HEK293T (cell line): ENCODE results near the gene ADAD2.

Experiments used
- CTCF ChIA-PET: fragments of 350-600 bp; formaldehyde crosslinking; extraction: SDS; loops from one replicate; lab custom pipeline; 2021; ENCODE audit warnings: antibody characterized with exemption, inconsistent platforms; lab: Yijun Ruan, JAX
- POLR2A ChIA-PET: fragments of 350-600 bp; formaldehyde crosslinking; extraction: SDS; loops from one replicate; lab custom pipeline; 2020; ENCODE audit warnings: antibody characterized with exemption, inconsistent platforms; lab: Yijun Ruan, JAX
- DNase-seq: peaks from one replicate; pipeline ENCODE4 v3.0.0; 2012; ENCODE audit warnings: mixed read lengths; ENCODE audit errors: extremely low spot score
- ARNT ChIP-seq: fragments of 450-650 bp; IDR thresholded peaks from 2 replicates; pipeline ENCODE4 v1.6.1; 2017; ENCODE audit warnings: mild to moderate bottlenecking
- BHLHE40 ChIP-seq: fragments of 450-650 bp; IDR thresholded peaks from 2 replicates; pipeline ENCODE4 v1.6.1; 2016; ENCODE audit warnings: mild to moderate bottlenecking, moderate library complexity, borderline replicate concordance
- CTBP1 ChIP-seq: fragments of 450-650 bp; IDR thresholded peaks from 2 replicates; pipeline ENCODE4 v1.6.1; 2016; ENCODE audit warnings: borderline replicate concordance
- ELF4 ChIP-seq: fragments of 450-650 bp; IDR thresholded peaks from 2 replicates; pipeline ENCODE4 v1.6.1; 2017; ENCODE audit warnings: antibody characterized with exemption
- FOXA1 ChIP-seq: fragments of 450-650 bp; IDR thresholded peaks from 2 replicates; pipeline ENCODE4 v1.6.1; 2016; ENCODE audit warnings: mild to moderate bottlenecking
- FOXK2 ChIP-seq: fragments of 450-650 bp; IDR thresholded peaks from 2 replicates; pipeline ENCODE4 v1.6.1; 2016; ENCODE audit warnings: mild to moderate bottlenecking
- FOXM1 ChIP-seq: fragments of 450-650 bp; IDR thresholded peaks from 2 replicates; pipeline ENCODE4 v1.6.1; 2017; ENCODE audit warnings: mild to moderate bottlenecking, borderline replicate concordance
- HDGF ChIP-seq: fragments of 450-650 bp; IDR thresholded peaks from 2 replicates; pipeline ENCODE4 v1.6.1; 2017; ENCODE audit warnings: antibody characterized with exemption, borderline replicate concordance
- L3MBTL2 ChIP-seq: fragments of 450-650 bp; conservative IDR thresholded peaks from 2 replicates; pipeline ENCODE4 v1.6.1; 2016; ENCODE audit warnings: mild to moderate bottlenecking
- LEF1 ChIP-seq: fragments of 450-650 bp; IDR thresholded peaks from 2 replicates; pipeline ENCODE4 v1.6.1; 2017; ENCODE audit warnings: mild to moderate bottlenecking, borderline replicate concordance
- NFRKB ChIP-seq: fragments of 450-650 bp; IDR thresholded peaks from 2 replicates; pipeline ENCODE4 v1.6.1; 2016; ENCODE audit warnings: mild to moderate bottlenecking, moderate library complexity
- PKNOX1 ChIP-seq: fragments of 450-650 bp; IDR thresholded peaks from 2 replicates; pipeline ENCODE4 v1.6.1; 2016
- SP1 ChIP-seq: fragments of 450-650 bp; IDR thresholded peaks from 2 replicates; pipeline ENCODE4 v1.6.1; 2017
- SUZ12 ChIP-seq: fragments of 450-650 bp; IDR thresholded peaks from 2 replicates; pipeline ENCODE4 v1.6.1; 2016; ENCODE audit warnings: mild to moderate bottlenecking
- TARDBP ChIP-seq: fragments of 450-650 bp; IDR thresholded peaks from 2 replicates; pipeline ENCODE4 v1.6.1; 2016
- ZNF384 ChIP-seq: fragments of 450-650 bp; IDR thresholded peaks from 2 replicates; pipeline ENCODE4 v1.6.1; 2016

The ADAD2 gene

GRCh38 chr16:84190731-84191388 lies at the start of gene ADAD2:
TSS of gene ADAD2 (plus strand) at chr16:84191157. CDS start at chr16:84191231, 74 bp downstream.
- DNase-seq: peak; percentile 40
- POLR2A ChIA-PET: no interaction called here
- TF ChIP-seq SP1: no peak
- peak; percentile 97 for TF ChIP-seq PKNOX1
- CTCF ChIA-PET: no interaction called here

- no peak for TF ChIP-seq L3MBTL2
- no peak for TF ChIP-seq NFRKB
- no peak for TF ChIP-seq CTBP1
- no peak for TF ChIP-seq HDGF
- no peak for TF ChIP-seq SP1
- no peak for TF ChIP-seq LEF1
- no peak for TF ChIP-seq ZNF384
- TF ChIP-seq SUZ12: no peak
- no peak for TF ChIP-seq TARDBP
- no peak for TF ChIP-seq PKNOX1
- TF ChIP-seq BHLHE40: no peak
- no peak for TF ChIP-seq ARNT
- TF ChIP-seq ELF4: no peak
- no peak for TF ChIP-seq FOXA1
- no peak for TF ChIP-seq FOXM1
- POLR2A ChIA-PET: interaction anchor here (0.9 to 2.6 kb wide), 2 partner anchors 10 to 27 kb away, joined by 3 to 15 read pairs; partner anchors contain the start of gene MBTPS1
- DNase-seq: no peak
- CTCF ChIA-PET: interaction anchor here (1.0 kb wide), 1 partner anchor 43 kb away, joined by 4 read pairs; no protein-coding TSS in a partner anchor
Observed at GRCh38 chr16:84143081-84143480, 47.9 kb upstream of the ADAD2 start.

GRCh38 chr16:84143784-84144199 lies 47.2 kb upstream of the ADAD2 start:
- ChIA-PET CTCF (interaction anchor here (0.6 to 1.0 kb wide), 2 partner anchors 42 to 89 kb away, joined by 3 to 4 read pairs; no protein-coding TSS in a partner anchor), POLR2A (interaction anchor here (0.9 to 2.6 kb wide), 2 partner anchors 11 to 27 kb away, joined by 3 to 15 read pairs; partner anchors contain the start of gene MBTPS1)
- no peak for DNase-seq
- TF ChIP-seq PKNOX1 (peak; percentile 79), ZNF384 (peak; percentile 75), SUZ12 (no peak)

- ChIA-PET CTCF (interaction anchor here (0.6 to 1.3 kb wide), 4 partner anchors 12 to 88 kb away, joined by 3 to 5 read pairs (median 4); no protein-coding TSS in a partner anchor), POLR2A (interaction anchor here (0.9 to 2.6 kb wide), 2 partner anchors 12 to 28 kb away, joined by 3 to 15 read pairs; partner anchors contain the start of gene MBTPS1)
- no peak for DNase-seq
- TF ChIP-seq CTBP1 (no peak), BHLHE40 (no peak), TARDBP (no peak), ARNT (no peak), LEF1 (no peak), PKNOX1 (no peak), FOXK2 (no peak), ZNF384 (no peak), L3MBTL2 (no peak), HDGF (no peak), SUZ12 (no peak), NFRKB (no peak), FOXM1 (no peak), FOXA1 (no peak)
Observed at GRCh38 chr16:84144209-84144858, 46.6 kb upstream of the ADAD2 start.

- peak; percentile 96 for DNase-seq
- ChIA-PET POLR2A (interaction anchor here (0.7 to 2.6 kb wide), 3 partner anchors 28 to 61 kb away, joined by 3 to 15 read pairs (median 3); partner anchors contain the start of gene MBTPS1), CTCF (interaction anchor here (0.6 to 1.3 kb wide), 3 partner anchors 11 to 42 kb away, joined by 3 to 5 read pairs (median 4); no protein-coding TSS in a partner anchor)
- TF ChIP-seq LEF1 (no peak), FOXM1 (peak; percentile 41; the same call in 1 of the 2 replicates), L3MBTL2 (peak; percentile 38; the same call in 1 of the 2 replicates)
Observed at GRCh38 chr16:84144859-84145639, 45.9 kb upstream of the ADAD2 start, which contains the start of the genes DNAAF1 and HSDL1. TSS of gene DNAAF1 (plus strand) at chr16:84145308. CDS start at chr16:84145441, 133 bp downstream. TSS of gene HSDL1 (minus strand) at chr16:84145177. CDS start at chr16:84131321, 13,856 bp downstream.
